Osteocyte (in vitro differentiated cells): Measurements from ENCODE around the gene KCNS3. TPM values are rescaled to one million over a fixed set of nuclear protein-coding genes. Genes with fewer than 3 reads are reported as not detected.
A peak's percentile ranks its signal among the peaks of the same experiment; 100 is the strongest.

Experiments
- DNase-seq: peaks from one replicate; pipeline ENCODE4 v3.0.0; 2021; ENCODE audit warnings: mixed read lengths; ENCODE audit not compliant: unreplicated experiment; ENCODE audit errors: extremely low spot score
- H3K27ac Mint-ChIP-seq: one replicate; pipeline ENCODE4 v1.8.0; 2021; ENCODE audit warnings: mild to moderate bottlenecking, mixed read lengths; ENCODE audit not compliant: unreplicated experiment
- H3K27me3 Mint-ChIP-seq: one replicate; pipeline ENCODE4 v1.8.0; 2021; ENCODE audit warnings: mixed read lengths; ENCODE audit not compliant: unreplicated experiment
- H3K36me3 Mint-ChIP-seq: one replicate; pipeline ENCODE4 v1.8.0; 2021; ENCODE audit warnings: mixed read lengths; ENCODE audit not compliant: unreplicated experiment
- H3K4me1 Mint-ChIP-seq: one replicate; pipeline ENCODE4 v1.8.0; 2021; ENCODE audit warnings: mixed read lengths; ENCODE audit not compliant: unreplicated experiment
- H3K4me3 Mint-ChIP-seq: one replicate; pipeline ENCODE4 v1.8.0; 2021; ENCODE audit warnings: mild to moderate bottlenecking, moderate library complexity, mixed read lengths; ENCODE audit not compliant: unreplicated experiment
- H3K9me3 Mint-ChIP-seq: one replicate; pipeline ENCODE4 v1.8.0; 2021; ENCODE audit warnings: mixed read lengths; ENCODE audit not compliant: unreplicated experiment
- total RNA-seq: library from RNA; stranded (reverse); gene quantifications from 2 replicates; pipeline ENCODE4 v1.2.1, GENCODE V29; 2021
- TF ChIP-seq, protein P1 (sequence below): fragments of 200-600 bp; sonication (generic); IDR thresholded peaks from 2 replicates; pipeline ENCODE4 v1.5.0; 2021; ENCODE audit warnings: antibody characterized with exemption, mild to moderate bottlenecking, moderate library complexity

KCNS3 gene
- total RNA-seq, 1 donor from 2014 or later = not detected

DNA sequence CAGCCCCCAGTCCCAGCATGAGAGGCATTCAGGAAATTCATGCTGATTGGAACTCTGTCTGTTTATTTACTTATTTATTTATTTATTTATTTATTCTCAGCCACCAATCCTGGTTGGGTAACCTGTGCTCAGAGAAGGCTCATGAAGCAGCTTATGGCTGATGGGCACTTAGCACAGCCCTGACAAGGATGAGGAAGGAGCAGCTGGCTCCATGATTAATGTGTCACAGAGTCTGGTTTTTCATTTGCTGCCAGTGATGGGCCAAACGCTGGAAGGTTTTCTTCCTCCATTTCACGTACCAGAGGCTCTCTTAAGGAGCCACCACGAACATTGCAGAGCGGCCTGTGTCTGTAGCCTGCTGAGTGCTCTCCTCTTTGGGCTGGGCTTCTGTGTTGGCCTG, 28.3 kb upstream of the KCNS3 start:
- TF ChIP-seq, protein P1, sequence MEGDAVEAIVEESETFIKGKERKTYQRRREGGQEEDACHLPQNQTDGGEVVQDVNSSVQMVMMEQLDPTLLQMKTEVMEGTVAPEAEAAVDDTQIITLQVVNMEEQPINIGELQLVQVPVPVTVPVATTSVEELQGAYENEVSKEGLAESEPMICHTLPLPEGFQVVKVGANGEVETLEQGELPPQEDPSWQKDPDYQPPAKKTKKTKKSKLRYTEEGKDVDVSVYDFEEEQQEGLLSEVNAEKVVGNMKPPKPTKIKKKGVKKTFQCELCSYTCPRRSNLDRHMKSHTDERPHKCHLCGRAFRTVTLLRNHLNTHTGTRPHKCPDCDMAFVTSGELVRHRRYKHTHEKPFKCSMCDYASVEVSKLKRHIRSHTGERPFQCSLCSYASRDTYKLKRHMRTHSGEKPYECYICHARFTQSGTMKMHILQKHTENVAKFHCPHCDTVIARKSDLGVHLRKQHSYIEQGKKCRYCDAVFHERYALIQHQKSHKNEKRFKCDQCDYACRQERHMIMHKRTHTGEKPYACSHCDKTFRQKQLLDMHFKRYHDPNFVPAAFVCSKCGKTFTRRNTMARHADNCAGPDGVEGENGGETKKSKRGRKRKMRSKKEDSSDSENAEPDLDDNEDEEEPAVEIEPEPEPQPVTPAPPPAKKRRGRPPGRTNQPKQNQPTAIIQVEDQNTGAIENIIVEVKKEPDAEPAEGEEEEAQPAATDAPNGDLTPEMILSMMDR = no peak
- DNase-seq = no peak
- Mint-ChIP-seq H3K4me3 (no peak overlapping the region), H3K27me3 (peaks cover 24% of the 10 kb centered on the region), H3K4me1 (no peaks in the 10 kb centered on the region), H3K36me3 (no peaks in the 10 kb centered on the region), H3K27ac (no peak overlapping the region), H3K9me3 (no peaks in the 10 kb centered on the region)

DNA sequence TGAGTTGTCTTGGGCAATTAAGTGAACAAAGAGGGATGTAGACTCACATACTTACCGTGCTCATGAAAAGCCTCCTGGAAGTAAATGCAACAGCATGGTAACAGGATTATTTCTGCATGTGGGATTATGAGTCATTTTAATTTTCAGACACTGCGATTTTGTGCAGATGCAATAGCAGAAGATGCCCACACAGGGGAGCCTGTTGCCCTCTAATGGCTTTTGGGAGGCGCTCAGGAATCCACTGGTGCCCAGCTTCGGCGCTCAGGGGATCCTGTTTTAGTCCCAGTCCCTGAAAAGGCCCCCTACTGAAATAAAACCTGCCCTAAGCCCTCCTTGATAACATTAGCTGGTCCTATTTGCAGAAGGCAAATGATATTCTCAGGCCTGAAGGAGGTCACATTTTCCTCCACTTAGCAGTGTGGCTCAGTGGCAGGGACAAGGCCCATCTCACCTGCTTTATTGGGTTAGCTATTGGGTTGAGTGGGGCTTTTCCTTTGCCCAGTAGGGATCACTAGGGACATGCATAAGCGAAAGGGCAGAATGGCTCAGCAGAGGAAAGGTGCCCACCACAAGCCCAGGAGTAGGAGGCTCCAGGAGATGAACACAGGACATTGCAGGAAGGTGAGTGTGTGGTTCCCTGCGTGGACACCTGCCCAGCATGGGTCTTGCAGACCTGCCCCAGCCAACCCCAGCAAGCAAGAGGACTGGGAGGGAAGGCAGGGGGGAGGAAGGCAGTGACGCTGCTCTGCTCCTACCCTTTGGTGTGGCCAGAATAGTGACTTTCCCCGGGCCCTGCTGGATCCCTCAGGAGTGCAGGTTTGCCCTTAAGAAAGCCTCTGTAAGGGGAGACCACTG, 26.5 kb upstream of the KCNS3 start:
- Mint-ChIP-seq H3K4me1 (no peaks in the 10 kb centered on the region), H3K9me3 (no peaks in the 10 kb centered on the region), H3K36me3 (no peaks in the 10 kb centered on the region), H3K4me3 (no peak overlapping the region), H3K27me3 (peaks cover 27% of the 10 kb centered on the region), H3K27ac (no peak overlapping the region)
- DNase-seq = no peak
- TF ChIP-seq, protein P1 = peak; percentile 80

DNA sequence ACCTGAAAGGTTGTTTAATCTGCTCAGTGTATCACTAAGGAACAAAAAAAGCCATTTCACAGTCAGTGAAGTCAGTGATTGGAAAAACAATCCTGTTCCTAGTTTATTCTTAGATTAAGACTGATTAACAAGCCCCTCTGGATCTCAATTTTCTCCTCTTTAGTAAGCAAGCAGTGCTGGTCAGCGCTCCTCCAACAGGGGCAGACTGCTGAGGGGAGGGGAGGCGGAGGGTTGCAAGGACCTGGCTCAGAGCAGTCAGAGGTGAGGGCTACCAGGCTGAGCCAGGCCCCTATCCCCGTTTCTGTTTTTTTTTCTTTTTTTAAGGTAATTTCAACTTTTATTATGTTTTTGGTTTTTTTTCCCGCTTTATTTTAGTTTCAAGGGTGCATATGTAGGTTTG, 24.7 kb upstream of the KCNS3 start:
- Mint-ChIP-seq H3K27me3 (peaks cover 28% of the 10 kb centered on the region), H3K27ac (no peak overlapping the region), H3K9me3 (no peaks in the 10 kb centered on the region), H3K36me3 (no peaks in the 10 kb centered on the region), H3K4me1 (no peaks in the 10 kb centered on the region), H3K4me3 (no peak overlapping the region)
- DNase-seq = no peak
- TF ChIP-seq, protein P1 = no peak

DNA sequence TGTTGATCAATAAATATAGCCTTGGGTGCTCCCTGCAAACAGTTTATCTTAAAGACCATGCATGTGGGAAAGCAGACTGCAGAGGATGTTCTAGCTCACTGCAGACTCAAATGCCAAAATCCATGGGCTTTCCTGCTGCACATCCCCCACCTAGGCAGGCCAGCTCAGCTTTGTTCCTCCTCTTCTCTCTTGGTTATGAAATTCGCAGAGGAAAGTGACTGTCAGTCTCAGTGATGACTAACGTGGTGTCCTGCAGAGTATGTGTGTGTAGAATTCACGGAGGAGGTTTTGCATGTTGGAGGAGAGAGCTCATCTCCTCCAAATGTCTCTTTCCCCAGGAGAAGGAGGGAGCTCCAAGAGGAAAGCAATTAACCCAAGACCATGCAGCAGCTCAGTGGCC, 21.4 kb upstream of the KCNS3 start:
- no peak overlapping the region for H3K4me3 Mint-ChIP-seq
- no peak for DNase-seq
- peaks cover 25% of the 10 kb centered on the region for H3K27me3 Mint-ChIP-seq
- no peaks in the 10 kb centered on the region for H3K36me3 Mint-ChIP-seq
- H3K27ac Mint-ChIP-seq = no peak overlapping the region
- H3K4me1 Mint-ChIP-seq = no peaks in the 10 kb centered on the region
- no peaks in the 10 kb centered on the region for H3K9me3 Mint-ChIP-seq
- TF ChIP-seq, protein P1 = no peak

DNA sequence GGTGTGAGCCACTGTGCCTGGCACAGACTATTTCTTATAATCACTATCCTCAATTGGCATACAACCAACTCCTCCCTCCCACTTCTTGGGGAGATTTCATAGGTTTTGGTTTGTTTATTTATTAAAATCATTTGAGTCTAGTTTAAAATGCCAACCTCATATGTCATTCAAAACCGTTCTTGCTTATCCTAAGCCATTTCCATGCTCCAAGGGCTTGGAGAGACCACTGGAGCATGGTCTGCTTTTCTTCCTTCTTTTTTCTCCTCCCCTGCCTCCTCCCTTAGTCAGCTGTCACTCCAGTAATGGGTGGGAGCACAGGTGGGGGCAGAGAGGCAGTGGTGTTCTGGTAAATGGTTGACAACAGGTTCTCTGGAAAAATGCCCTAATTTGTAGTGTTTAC, 20.4 kb upstream of the KCNS3 start:
- no peak for DNase-seq
- TF ChIP-seq, protein P1 = no peak
- no peaks in the 10 kb centered on the region for H3K4me1 Mint-ChIP-seq
- no peak overlapping the region for H3K4me3 Mint-ChIP-seq
- H3K27me3 Mint-ChIP-seq = peaks cover 25% of the 10 kb centered on the region
- no peak overlapping the region for H3K27ac Mint-ChIP-seq
- H3K36me3 Mint-ChIP-seq = no peaks in the 10 kb centered on the region
- H3K9me3 Mint-ChIP-seq = no peaks in the 10 kb centered on the region
